ENCODE results near the gene CLDN10.
"Not testable (repeated sequence)": the region's sequence is repeated elsewhere in the genome, so short reads cannot be mapped to it uniquely, and the experiment has no call there.

CLDN10 gene

GRCh38 chr13:95541911-95542474 is 10.5 kb upstream of the CLDN10 start:
- DNase-seq: no peak

- no peak for DNase-seq
Measured at GRCh38 chr13:95544293-95544692, 8.2 kb upstream of the CLDN10 start.

- DNase-seq: no peak
Measured at GRCh38 chr13:95546919-95547318, 5.6 kb upstream of the CLDN10 start.

- no peak for DNase-seq
Measured at GRCh38 chr13:95547531-95548167, 4.9 kb upstream of the CLDN10 start.

GRCh38 chr13:95552208-95552538 is 347 bp upstream of the CLDN10 start:
- DNase-seq: no peak

GRCh38 chr13:95553581-95554385 is 1.3 kb downstream of the CLDN10 start:
- DNase-seq: no peak

- DNase-seq: no peak
Measured at GRCh38 chr13:95557013-95557412, 4.5 kb downstream of the CLDN10 start.

- no peak for DNase-seq
Measured at GRCh38 chr13:95559100-95559499, 6.6 kb downstream of the CLDN10 start.

GRCh38 chr13:95560387-95560786 is 7.9 kb downstream of the CLDN10 start:
- DNase-seq: no peak

- DNase-seq: no peak
Measured at GRCh38 chr13:95564091-95564490, 11.6 kb downstream of the CLDN10 start.

- no peak for DNase-seq
Measured at GRCh38 chr13:95564733-95565291, 12.3 kb downstream of the CLDN10 start.

GRCh38 chr13:95565758-95566157 is 13.2 kb downstream of the CLDN10 start:
- not testable (repeated sequence) for DNase-seq

- DNase-seq: no peak
Measured at GRCh38 chr13:95568131-95568530, 15.6 kb downstream of the CLDN10 start.

- DNase-seq: no peak
Measured at GRCh38 chr13:95570016-95570415, 17.5 kb downstream of the CLDN10 start.

- DNase-seq: no peak
Measured at GRCh38 chr13:95571941-95572340, 19.4 kb downstream of the CLDN10 start.

- DNase-seq: no peak
Measured at GRCh38 chr13:95573221-95573620, 20.7 kb downstream of the CLDN10 start.

- DNase-seq: no peak
Measured at GRCh38 chr13:95579303-95579702, 26.8 kb downstream of the CLDN10 start.

- DNase-seq: no peak
Measured at GRCh38 chr13:95585867-95586266, 33.3 kb downstream of the CLDN10 start.

GRCh38 chr13:95588134-95588533 is 35.6 kb downstream of the CLDN10 start:
- no peak for DNase-seq

- no peak for DNase-seq
Measured at GRCh38 chr13:95588721-95589120, 36.2 kb downstream of the CLDN10 start.

GRCh38 chr13:95593462-95593861 is 40.9 kb downstream of the CLDN10 start:
- no peak for DNase-seq

- no peak for DNase-seq
Measured at GRCh38 chr13:95596701-95597100, 44.2 kb downstream of the CLDN10 start.

- no peak for DNase-seq
Measured at GRCh38 chr13:95601216-95601615, 48.7 kb downstream of the CLDN10 start.

- DNase-seq: no peak
Measured at GRCh38 chr13:95601906-95602305, 49.4 kb downstream of the CLDN10 start.

All from NCI-H2171 (cell line).